ENCODE measurements around the gene LRRFIP1.

The LRRFIP1 gene

GRCh38 chr2:237694415-237695194 is 67.2 kb downstream of the LRRFIP1 start:
- TF ChIP-seq CTCF (IDR thresholded peaks at IDR 0.05; ENCODE audit: low read depth, low read length) = no peak
- H3K4me3 ChIP-seq (replicated peaks in 1 of 2; ENCODE audit: low read depth in 2 of 2, low read length in 2 of 2) = peak overlapping the region in 1 of 2 donors; percentile 88
- DNase-seq (ENCODE audit: low read depth in 2 of 2) = no peak

GRCh38 chr2:237695201-237695780 is 67.9 kb downstream of the LRRFIP1 start:
- TF ChIP-seq CTCF (IDR thresholded peaks at IDR 0.05; ENCODE audit: low read depth, low read length) = no peak
- DNase-seq (ENCODE audit: low read depth in 2 of 2) = peak; percentile 76 to 95
- H3K4me3 ChIP-seq (replicated peaks in 1 of 2; ENCODE audit: low read depth in 2 of 2, low read length in 2 of 2) = peak overlapping the region in 1 of 2 donors; percentile 11

- no peak for TF ChIP-seq CTCF (IDR thresholded peaks at IDR 0.05; ENCODE audit: low read depth, low read length)
- no peak for DNase-seq (ENCODE audit: low read depth in 2 of 2)
- H3K4me3 ChIP-seq (replicated peaks in 1 of 2; ENCODE audit: low read depth in 2 of 2, low read length in 2 of 2) = no peak overlapping the region
Measured at GRCh38 chr2:237696461-237696860, 69.1 kb downstream of the LRRFIP1 start.

GRCh38 chr2:237697586-237698357 is 70.4 kb downstream of the LRRFIP1 start:
- no peak for TF ChIP-seq CTCF (IDR thresholded peaks at IDR 0.05; ENCODE audit: low read depth, low read length)
- DNase-seq (ENCODE audit: low read depth in 2 of 2) = peak in 1 of 2 donors; percentile 56
- H3K4me3 ChIP-seq (replicated peaks in 1 of 2; ENCODE audit: low read depth in 2 of 2, low read length in 2 of 2) = no peak overlapping the region

- no peak for TF ChIP-seq CTCF (IDR thresholded peaks at IDR 0.05; ENCODE audit: low read depth, low read length)
- DNase-seq (ENCODE audit: low read depth in 2 of 2) = no peak
- H3K4me3 ChIP-seq (replicated peaks in 1 of 2; ENCODE audit: low read depth in 2 of 2, low read length in 2 of 2) = no peak overlapping the region
Measured at GRCh38 chr2:237698358-237698694, 70.9 kb downstream of the LRRFIP1 start.

GRCh38 chr2:237699870-237700511 is 72.6 kb downstream of the LRRFIP1 start:
- no peak for TF ChIP-seq CTCF (IDR thresholded peaks at IDR 0.05; ENCODE audit: low read depth, low read length)
- no peak overlapping the region for H3K4me3 ChIP-seq (replicated peaks in 1 of 2; ENCODE audit: low read depth in 2 of 2, low read length in 2 of 2)
- no peak for DNase-seq (ENCODE audit: low read depth in 2 of 2)

All from cardiac fibroblast (primary cell).